ENCODE data around the gene SEMA5A.
A peak's percentile ranks its signal among the peaks of the same experiment; 100 is the strongest.

The SEMA5A gene

DNA sequence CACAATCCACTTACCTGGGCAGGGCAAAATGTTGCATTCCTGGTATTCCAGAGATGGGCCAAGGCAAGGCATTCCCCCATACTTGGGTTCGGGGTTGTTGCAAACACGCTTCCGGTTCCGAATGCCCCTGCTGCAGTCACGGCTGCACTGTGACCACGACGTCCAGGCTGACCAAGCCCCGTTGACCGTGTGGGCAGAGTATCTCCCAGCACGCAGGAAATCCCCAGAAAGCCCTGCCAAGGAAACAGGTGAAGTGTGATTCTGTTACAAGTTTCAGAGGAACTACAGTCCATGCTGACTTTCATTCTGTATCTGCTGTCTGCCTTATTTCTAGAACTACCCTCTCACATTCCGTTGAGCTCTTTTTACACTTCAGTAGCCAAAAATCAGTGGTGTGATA, 483.0 kb downstream of the SEMA5A start:
- no peak for DNase-seq (ENCODE audit: low read depth in 2 of 2)

DNA sequence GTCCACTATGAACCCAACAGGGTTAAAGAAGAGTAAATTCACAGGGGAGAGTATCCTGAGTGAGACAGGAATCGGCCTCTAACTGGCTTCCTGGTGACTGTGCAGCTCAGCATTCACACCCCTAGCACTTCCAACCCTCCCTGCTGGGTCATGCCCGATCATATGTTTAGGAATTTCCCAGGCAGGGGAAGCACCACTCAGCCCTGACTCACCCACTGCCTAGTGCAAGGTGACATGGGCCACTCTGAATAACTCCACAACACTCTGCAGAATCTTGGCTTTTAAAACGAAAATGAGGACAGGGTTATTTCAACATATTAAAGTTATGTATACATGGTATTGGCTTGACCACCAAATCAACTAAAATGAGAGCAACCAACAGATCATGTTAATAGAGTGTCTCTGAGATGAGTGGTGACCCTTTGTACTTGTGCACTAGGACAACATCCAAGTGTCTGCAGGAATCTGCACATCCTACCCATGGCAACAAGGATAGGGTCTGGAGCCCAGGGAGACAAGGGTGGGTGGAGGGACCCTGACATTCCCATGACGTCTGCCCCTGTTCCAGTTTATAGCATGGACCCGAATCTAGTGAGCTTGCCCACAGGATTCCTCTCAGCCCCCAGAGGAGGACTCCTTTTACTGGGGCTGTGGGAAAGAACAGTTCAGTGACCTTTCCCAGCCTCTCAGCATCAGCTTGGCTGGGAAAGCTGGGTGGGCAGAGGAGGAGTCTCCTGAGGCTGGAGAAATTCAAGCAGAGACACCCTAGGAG, 485.8 kb downstream of the SEMA5A start:
- peak; percentile 67 to 69 for DNase-seq (ENCODE audit: low read depth in 2 of 2)

GRCh38 chr5:9058666-9059065, 487.2 kb downstream of the SEMA5A start:
- peak in 1 of 2 experiments; percentile 4 for DNase-seq (ENCODE audit: low read depth in 2 of 2)

DNA sequence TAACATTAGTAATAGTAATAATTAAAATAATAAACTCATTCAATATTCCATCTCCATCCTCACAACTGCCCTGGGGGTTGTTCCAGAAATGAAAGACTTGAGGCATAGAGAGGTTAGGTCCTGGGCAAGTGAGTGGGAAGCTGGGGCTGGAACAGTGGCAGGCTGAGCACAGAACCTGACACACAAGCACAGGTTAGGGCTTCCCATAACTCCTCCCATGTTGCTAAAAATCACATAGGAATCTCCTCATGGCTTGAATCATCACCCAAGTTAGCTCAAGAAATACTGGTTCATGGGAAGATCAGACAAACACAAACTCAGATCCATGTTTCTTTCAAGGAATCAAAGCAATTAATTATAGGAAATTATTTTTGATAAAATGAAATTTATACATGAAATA, 487.7 kb downstream of the SEMA5A start:
- DNase-seq (ENCODE audit: low read depth in 2 of 2) = no peak

DNA sequence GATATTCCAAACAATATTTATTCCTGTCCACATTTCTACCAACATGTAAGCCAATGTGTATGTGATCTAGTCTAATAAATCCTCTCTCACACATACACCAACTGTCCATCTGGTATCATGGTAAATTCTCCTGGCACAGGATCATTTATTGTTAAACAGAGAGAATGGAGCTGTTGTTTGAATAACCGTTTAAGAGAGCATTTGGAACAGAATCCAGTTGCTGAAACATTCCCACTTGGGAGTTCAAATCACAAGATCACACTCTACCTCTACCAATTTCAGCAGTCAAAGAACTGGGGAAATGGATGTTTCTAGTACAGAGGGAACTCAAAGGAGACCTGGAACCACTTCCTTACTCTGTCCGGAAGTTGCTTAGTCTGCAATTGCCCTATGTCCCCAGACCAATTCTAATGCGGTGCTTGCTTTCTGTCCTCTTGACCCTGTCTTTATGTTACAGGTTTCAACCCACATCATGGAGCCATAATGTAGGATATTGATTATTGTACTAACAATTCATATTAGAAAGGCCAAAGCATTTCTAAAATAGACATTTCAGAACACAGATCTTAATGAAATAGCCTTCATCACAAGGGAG, 488.4 kb downstream of the SEMA5A start:
- DNase-seq (ENCODE audit: low read depth in 2 of 2) = no peak

GRCh38 chr5:9056046-9056445, 489.8 kb downstream of the SEMA5A start:
- no peak for DNase-seq (ENCODE audit: low read depth in 2 of 2)

- no peak for DNase-seq (ENCODE audit: low read depth in 2 of 2)
Observed at GRCh38 chr5:9054821-9055589, 490.9 kb downstream of the SEMA5A start.

DNA sequence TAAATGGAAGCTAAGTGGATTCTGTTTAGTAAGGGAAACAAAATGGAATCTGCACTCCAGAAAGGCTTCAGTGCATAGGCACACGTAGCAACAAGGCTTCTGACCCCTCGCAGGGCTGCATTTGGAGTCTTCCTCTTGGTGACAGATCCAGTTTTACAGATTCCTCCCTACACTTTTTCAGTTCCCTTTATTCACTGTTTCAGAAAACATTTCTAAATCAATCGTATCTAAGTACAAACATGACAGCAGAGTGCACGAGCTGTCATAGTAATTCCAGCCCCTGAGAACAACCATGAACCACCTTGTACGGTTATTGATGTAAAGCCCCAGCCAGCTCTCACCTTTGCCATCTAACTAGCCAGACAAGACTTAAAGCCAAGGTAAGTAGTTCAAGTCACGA, 491.6 kb downstream of the SEMA5A start:
- DNase-seq (ENCODE audit: low read depth in 2 of 2) = no peak

DNA sequence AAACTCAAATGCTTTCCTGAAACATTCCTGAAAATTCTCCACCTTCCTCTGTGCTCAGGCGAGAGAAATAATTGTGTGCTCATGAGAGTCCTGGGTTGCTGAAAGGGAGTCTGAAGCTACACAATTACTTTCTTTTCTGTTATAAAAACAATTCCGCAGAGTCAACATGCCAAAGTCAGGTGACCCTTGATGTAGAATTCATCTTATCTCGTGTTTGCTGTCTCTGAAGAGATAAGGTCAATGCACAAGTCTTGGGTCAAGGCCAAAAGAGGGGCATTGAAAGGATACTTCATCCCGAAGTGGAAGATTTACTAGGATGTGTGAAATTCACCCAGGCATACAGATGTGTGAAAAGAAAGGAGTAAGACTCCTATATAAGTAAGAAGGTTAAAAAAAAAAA, 493.5 kb downstream of the SEMA5A start:
- no peak for DNase-seq (ENCODE audit: low read depth in 2 of 2)

GRCh38 chr5:9051779-9052178, 494.1 kb downstream of the SEMA5A start:
- DNase-seq (ENCODE audit: low read depth in 2 of 2) = no peak

- no peak for DNase-seq (ENCODE audit: low read depth in 2 of 2)
Observed at GRCh38 chr5:9047932-9048331, 497.9 kb downstream of the SEMA5A start.

- peak; percentile 54 to 58 for DNase-seq (ENCODE audit: low read depth in 2 of 2)
Observed at GRCh38 chr5:9046756-9047481, 499.0 kb downstream of the SEMA5A start.

DNA sequence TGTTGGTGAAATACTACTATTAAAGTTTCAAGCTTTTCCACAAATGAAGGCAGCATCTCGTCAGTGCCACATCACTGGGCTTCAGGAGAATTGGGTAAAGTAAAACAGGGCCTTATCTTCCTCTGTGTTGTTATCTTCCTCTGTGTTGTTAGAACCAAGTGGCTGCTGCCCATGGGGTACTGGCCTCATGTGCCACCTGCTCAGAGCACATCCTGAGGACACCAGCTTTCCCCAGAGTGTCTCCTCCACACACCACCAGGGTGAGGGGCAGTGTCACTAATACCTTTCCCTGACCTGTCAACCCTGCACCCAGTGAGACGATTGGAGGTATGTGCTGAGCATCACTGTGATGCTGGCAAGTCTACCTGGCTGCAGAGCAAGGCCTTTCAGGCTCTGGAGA, 499.9 kb downstream of the SEMA5A start:
- no peak for DNase-seq (ENCODE audit: low read depth in 2 of 2)

GRCh38 chr5:9042241-9042640, 503.6 kb downstream of the SEMA5A start:
- no peak for DNase-seq (ENCODE audit: low read depth in 2 of 2)

DNA sequence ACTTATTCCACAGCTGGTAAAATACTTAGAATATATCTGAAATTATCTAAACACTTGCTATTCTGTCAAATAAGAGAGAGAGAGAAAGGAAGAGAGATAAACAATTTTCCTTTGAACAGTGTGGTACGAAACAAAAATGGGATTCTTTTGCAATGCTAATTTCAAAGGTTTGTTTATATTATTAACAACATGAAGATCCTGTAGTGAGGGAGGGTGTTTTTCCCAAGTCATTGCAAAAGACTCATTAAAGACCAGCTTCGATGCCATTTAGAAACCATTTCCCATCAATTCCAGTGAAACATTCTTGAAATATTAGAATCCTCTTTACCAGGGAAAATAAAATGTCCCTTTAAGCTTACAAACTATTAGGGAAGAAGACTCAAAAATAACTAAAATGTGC, 505.4 kb downstream of the SEMA5A start:
- no peak for DNase-seq (ENCODE audit: low read depth in 2 of 2)

DNA sequence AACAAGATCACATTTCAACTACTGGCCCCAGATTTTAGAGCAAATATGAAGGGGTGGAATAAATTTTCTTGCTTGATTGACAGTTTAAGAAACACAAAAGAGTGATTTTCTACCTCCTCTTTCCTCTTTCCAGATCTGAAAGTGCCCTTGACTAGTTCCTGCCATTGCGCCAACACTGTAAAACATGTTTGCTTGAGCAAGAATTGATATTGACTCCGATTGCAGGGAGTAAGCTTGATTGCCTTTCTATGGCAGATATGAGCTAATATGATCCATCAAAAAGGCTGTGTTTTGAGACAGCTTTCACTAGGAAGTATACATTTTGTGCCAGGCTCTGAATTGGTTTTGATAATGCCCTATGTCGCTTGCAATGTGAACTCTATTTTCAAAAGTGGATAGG, 508.8 kb downstream of the SEMA5A start:
- DNase-seq (ENCODE audit: low read depth in 2 of 2) = no peak

DNA sequence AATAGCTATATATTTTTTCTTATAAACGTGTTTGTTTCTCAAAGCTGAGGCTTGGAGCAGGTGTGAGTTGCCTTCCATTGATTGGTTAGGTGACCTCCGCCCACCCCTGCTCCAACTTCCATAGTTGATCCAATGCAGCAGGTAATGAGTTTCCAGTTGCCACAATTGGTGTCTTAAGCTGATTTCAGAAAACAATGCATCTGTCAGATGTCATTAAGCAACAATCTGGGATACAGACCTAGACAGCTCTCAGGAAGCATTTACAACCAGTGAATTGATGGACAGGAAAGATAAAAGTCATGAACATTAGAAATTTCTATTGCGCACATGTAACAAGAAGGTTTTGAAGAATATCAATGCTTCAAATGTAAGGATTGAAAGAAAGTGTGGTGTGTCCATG, 510.5 kb downstream of the SEMA5A start:
- no peak for DNase-seq (ENCODE audit: low read depth in 2 of 2)

- DNase-seq (ENCODE audit: low read depth in 2 of 2) = peak; percentile 17 to 20
Observed at GRCh38 chr5:9034649-9035048, 511.2 kb downstream of the SEMA5A start.

DNA sequence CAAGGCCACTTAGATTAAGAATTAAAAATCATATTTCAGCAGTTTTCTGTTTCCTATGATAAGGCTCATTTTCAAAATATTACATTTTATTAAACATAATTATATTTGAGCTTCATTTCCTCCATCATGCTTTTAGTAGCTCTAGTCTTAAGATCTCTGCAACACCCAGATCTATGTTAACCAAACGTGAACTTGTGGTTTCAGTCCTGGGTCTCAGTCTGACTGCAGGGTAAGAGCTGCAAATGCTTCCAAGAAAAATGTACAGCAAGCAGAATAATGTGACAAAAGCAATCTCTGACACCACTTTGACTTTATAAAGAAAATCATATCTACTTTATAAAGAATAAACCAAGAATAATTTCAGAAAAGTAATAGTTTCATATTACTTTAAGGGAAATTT, 512.4 kb downstream of the SEMA5A start:
- DNase-seq (ENCODE audit: low read depth in 2 of 2) = no peak

GRCh38 chr5:9025942-9026341, 519.9 kb downstream of the SEMA5A start:
- DNase-seq (ENCODE audit: low read depth in 2 of 2) = no peak

GRCh38 chr5:9020996-9021395, 524.9 kb downstream of the SEMA5A start:
- DNase-seq (ENCODE audit: low read depth in 2 of 2) = no peak

- no peak for DNase-seq (ENCODE audit: low read depth in 2 of 2)
Observed at GRCh38 chr5:9015937-9016270, 530.0 kb downstream of the SEMA5A start.
